ENCODE measurements around the gene ZBED6. TPM values are rescaled to one million over a fixed set of nuclear protein-coding genes. Genes with fewer than 3 reads are reported as not detected.
A peak's percentile ranks its signal among the peaks of the same experiment; 100 is the strongest.

The ZBED6 gene
- polyA plus RNA-seq, 1 experiment, result 22.7 TPM

- CTCF ChIA-PET, result no interaction called here
- DNase-seq (ENCODE audit: low read depth, low spot score), result no peak
- H3K4me3 ChIP-seq (ENCODE audit: low read depth, low read length), result no peak overlapping the region
- H3K27ac ChIP-seq (ENCODE audit: low read depth, low read length), result no peak overlapping the region
- no peaks in the 10 kb centered on the region for H3K27me3 ChIP-seq (ENCODE audit: control insufficient read depth, insufficient read depth, low read length)
- no peaks in the 10 kb centered on the region for H3K9me3 ChIP-seq (ENCODE audit: control insufficient read depth, insufficient read depth, low read length)
- POLR2A ChIA-PET, result no interaction called here
- TF ChIP-seq CTCF (IDR thresholded peaks at IDR 0.05; ENCODE audit: low read depth, low read length), result no peak
Observed at GRCh38 chr1:203799971-203800370, 4.5 kb downstream of the ZBED6 start.

- Histone ChIP-seq H3K27ac (ENCODE audit: low read depth, low read length) (no peak overlapping the region), H3K9me3 (ENCODE audit: control insufficient read depth, insufficient read depth, low read length) (no peaks in the 10 kb centered on the region), H3K4me3 (ENCODE audit: low read depth, low read length) (no peak overlapping the region), H3K27me3 (ENCODE audit: control insufficient read depth, insufficient read depth, low read length) (no peaks in the 10 kb centered on the region)
- no peak for DNase-seq (ENCODE audit: low read depth, low spot score)
- no peak for TF ChIP-seq CTCF (IDR thresholded peaks at IDR 0.05; ENCODE audit: low read depth, low read length)
- CTCF ChIA-PET, result no interaction called here
- POLR2A ChIA-PET, result no interaction called here
Observed at GRCh38 chr1:203805689-203806088, 10.3 kb downstream of the ZBED6 start.

GRCh38 chr1:203807196-203807595, 11.8 kb downstream of the ZBED6 start:
- POLR2A ChIA-PET, result interaction anchor here (0.6 to 0.9 kb wide), 4 partner anchors 12 to 197 kb away, joined by 3 to 7 read pairs (median 4); no protein-coding TSS in a partner anchor
- TF ChIP-seq CTCF (IDR thresholded peaks at IDR 0.05; ENCODE audit: low read depth, low read length), result no peak
- DNase-seq (ENCODE audit: low read depth, low spot score), result peak; percentile 77
- Histone ChIP-seq H3K4me3 (ENCODE audit: low read depth, low read length) (no peak overlapping the region), H3K27me3 (ENCODE audit: control insufficient read depth, insufficient read depth, low read length) (no peaks in the 10 kb centered on the region), H3K9me3 (ENCODE audit: control insufficient read depth, insufficient read depth, low read length) (no peaks in the 10 kb centered on the region), H3K27ac (ENCODE audit: low read depth, low read length) (peak overlapping the region; percentile 57)
- CTCF ChIA-PET, result interaction anchor here (0.7 kb wide), 2 partner anchors 58 to 166 kb away, joined by 3 to 4 read pairs; no protein-coding TSS in a partner anchor

GRCh38 chr1:203813581-203814341, 18.3 kb downstream of the ZBED6 start:
- no peak for DNase-seq (ENCODE audit: low read depth, low spot score)
- no peak overlapping the region for H3K27ac ChIP-seq (ENCODE audit: low read depth, low read length)
- ChIA-PET POLR2A (no interaction called here), CTCF (interaction anchor here (0.6 to 0.7 kb wide), 2 partner anchors 58 to 310 kb away, joined by 3 to 4 read pairs; no protein-coding TSS in a partner anchor)
- H3K27me3 ChIP-seq (ENCODE audit: control insufficient read depth, insufficient read depth, low read length), result no peaks in the 10 kb centered on the region
- no peak for TF ChIP-seq CTCF (IDR thresholded peaks at IDR 0.05; ENCODE audit: low read depth, low read length)
- no peaks in the 10 kb centered on the region for H3K9me3 ChIP-seq (ENCODE audit: control insufficient read depth, insufficient read depth, low read length)
- no peak overlapping the region for H3K4me3 ChIP-seq (ENCODE audit: low read depth, low read length)

GRCh38 chr1:203818399-203818798, 23.0 kb downstream of the ZBED6 start:
- no peak for TF ChIP-seq CTCF (IDR thresholded peaks at IDR 0.05; ENCODE audit: low read depth, low read length)
- POLR2A ChIA-PET, result no interaction called here
- Histone ChIP-seq H3K27me3 (ENCODE audit: control insufficient read depth, insufficient read depth, low read length) (no peaks in the 10 kb centered on the region), H3K9me3 (ENCODE audit: control insufficient read depth, insufficient read depth, low read length) (no peaks in the 10 kb centered on the region), H3K4me3 (ENCODE audit: low read depth, low read length) (no peak overlapping the region), H3K27ac (ENCODE audit: low read depth, low read length) (no peak overlapping the region)
- CTCF ChIA-PET, result interaction anchor here (0.6 kb wide), 1 partner anchor 667 kb away, joined by 3 read pairs; no protein-coding TSS in a partner anchor
- DNase-seq (ENCODE audit: low read depth, low spot score), result no peak
